ENCODE data around the gene IGLON5. TPM values are rescaled to one million over a fixed set of nuclear protein-coding genes. Genes with fewer than 3 reads are reported as not detected.

IGLON5 gene
- total and polyA plus RNA-seq, 12 donors: 0.14 to 0.19 TPM; not detected in 10

GRCh38 chr19:51364200-51365106 lies 53.0 kb downstream of the IGLON5 start:
- Histone ChIP-seq H3K36me3 (peaks cover 0 to 3% (median 0%) of the 10 kb centered on the region in 9 donors), H3K27ac (peak overlapping the region in 8 of 10 donors; percentile 0 to 98 (median 96)), H3K27me3 (no peaks in the 10 kb centered on the region), H3K4me1 (peaks cover 0 to 44% (median 27%) of the 10 kb centered on the region in 9 donors), H3K4me3 (peak overlapping the region in 8 of 10 donors; percentile 60 to 93 (median 80)), H3K9me3 (no peaks in the 10 kb centered on the region)
- ATAC-seq: no peak
- intact Hi-C loops (cut with DNase I): loop anchor here in 1 of 10 donors (10.0 kb wide), 1 partner anchor 260 kb away; the partner anchor contains the start of gene CTU1
- no peak for DNase-seq
- 72 to 76% methylated on average over 15 of the region's 15 CpGs for WGBS, 2 donors
- TF ChIP-seq, protein P1, sequence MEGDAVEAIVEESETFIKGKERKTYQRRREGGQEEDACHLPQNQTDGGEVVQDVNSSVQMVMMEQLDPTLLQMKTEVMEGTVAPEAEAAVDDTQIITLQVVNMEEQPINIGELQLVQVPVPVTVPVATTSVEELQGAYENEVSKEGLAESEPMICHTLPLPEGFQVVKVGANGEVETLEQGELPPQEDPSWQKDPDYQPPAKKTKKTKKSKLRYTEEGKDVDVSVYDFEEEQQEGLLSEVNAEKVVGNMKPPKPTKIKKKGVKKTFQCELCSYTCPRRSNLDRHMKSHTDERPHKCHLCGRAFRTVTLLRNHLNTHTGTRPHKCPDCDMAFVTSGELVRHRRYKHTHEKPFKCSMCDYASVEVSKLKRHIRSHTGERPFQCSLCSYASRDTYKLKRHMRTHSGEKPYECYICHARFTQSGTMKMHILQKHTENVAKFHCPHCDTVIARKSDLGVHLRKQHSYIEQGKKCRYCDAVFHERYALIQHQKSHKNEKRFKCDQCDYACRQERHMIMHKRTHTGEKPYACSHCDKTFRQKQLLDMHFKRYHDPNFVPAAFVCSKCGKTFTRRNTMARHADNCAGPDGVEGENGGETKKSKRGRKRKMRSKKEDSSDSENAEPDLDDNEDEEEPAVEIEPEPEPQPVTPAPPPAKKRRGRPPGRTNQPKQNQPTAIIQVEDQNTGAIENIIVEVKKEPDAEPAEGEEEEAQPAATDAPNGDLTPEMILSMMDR (IDR thresholded peaks at IDR 0.05): no peak

DNA sequence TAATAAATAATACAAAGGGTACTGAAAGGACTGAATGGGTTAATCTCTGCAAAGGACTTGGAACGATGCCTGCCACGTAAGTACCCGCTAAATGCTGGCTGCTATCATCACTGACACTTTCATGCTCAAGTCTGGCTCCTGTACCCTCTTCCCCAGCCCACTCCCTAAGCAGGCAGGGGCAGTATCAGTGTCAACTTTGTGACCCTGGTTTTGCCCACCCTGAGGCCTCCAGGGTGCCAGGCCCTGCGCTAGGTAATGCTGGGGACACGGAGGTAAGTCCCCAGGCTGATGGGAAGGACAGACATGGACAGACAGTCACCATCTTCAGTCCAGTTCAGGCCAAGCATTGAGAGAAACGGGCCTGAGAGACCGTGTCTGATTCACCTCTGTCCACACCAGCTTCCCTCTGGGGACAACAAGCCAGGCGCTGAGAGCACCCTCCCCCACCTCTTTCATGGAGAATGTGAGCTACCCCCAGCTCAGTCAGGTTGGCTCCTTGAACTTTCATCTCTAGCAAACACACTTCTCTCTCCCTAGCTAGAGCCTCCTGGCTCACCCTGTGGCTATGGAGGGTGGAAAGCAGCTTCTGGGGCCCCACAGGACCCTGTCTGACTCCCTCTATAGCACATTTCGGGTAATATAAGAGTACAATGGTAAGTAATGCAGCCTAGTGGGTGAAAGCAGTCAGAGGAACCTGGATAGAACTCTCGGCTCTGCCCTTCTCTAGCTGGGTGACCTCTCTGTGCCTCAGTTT lies 53.9 kb downstream of the IGLON5 start:
- Histone ChIP-seq H3K36me3 (no peaks in the 10 kb centered on the region), H3K27ac (peak overlapping the region; percentile 89 to 98 (median 96)), H3K4me3 (peak overlapping the region; percentile 60 to 93 (median 78)), H3K27me3 (no peaks in the 10 kb centered on the region), H3K4me1 (peaks cover 0 to 44% (median 27%) of the 10 kb centered on the region in 9 donors), H3K9me3 (no peaks in the 10 kb centered on the region)
- peak in 1 of 2 donors; percentile 30 for DNase-seq
- no peak for ATAC-seq
- 11 to 14% methylated on average over 10 of the region's 10 CpGs for WGBS, 2 donors
- intact Hi-C loops (cut with DNase I): loop anchor here in 1 of 10 donors (10.0 kb wide), 1 partner anchor 261 kb away; the partner anchor contains the start of gene CTU1
- TF ChIP-seq, protein P1 (IDR thresholded peaks at IDR 0.05): peak in 1 of 9 donors; percentile 4

- ATAC-seq: no peak
- WGBS, 2 donors: 0 to 1% methylated on average over 27 of the region's 27 CpGs
Observed at GRCh38 chr19:51365965-51366388, 54.5 kb downstream of the IGLON5 start, which contains the start of gene ETFB. Gene ETFB, minus strand, starts transcription at chr19:51366388. Its CDS starts 62 bp downstream, at chr19:51366326.

More at GRCh38 chr19:51365965-51366388, 54.5 kb downstream of the IGLON5 start, which contains the start of gene ETFB:
- intact Hi-C loops (cut with DNase I): loop anchor here in 4 of 10 donors (1.0 to 10.0 kb wide), 4 partner anchors 27 to 261 kb away; partner anchors contain the start of gene CTU1 (in 1 of the 4)
- TF ChIP-seq, protein P1 (IDR thresholded peaks at IDR 0.05): no peak
- H3K36me3 ChIP-seq: no peaks in the 10 kb centered on the region
- peaks cover 0 to 44% (median 27%) of the 10 kb centered on the region in 9 donors for H3K4me1 ChIP-seq
- H3K27me3 ChIP-seq: no peaks in the 10 kb centered on the region
- H3K27ac ChIP-seq: peak within 1 kb of the TSS; percentile 89 to 98 (median 96)
- DNase-seq: no peak
- no peaks in the 10 kb centered on the region for H3K9me3 ChIP-seq
- H3K4me3 ChIP-seq: peak within 1 kb of the TSS; percentile 60 to 93 (median 80)
